ENCODE measurements around the gene WBP2. TPM values are rescaled to one million over a fixed set of nuclear protein-coding genes. Genes with fewer than 3 reads are reported as not detected.
A peak's percentile ranks its signal among the peaks of the same experiment; 100 is the strongest.

The WBP2 gene
- total and polyA plus RNA-seq, 2 of the 13 experiments (the other 11 are each of a cell fraction or from before 2014, with no cell fraction given) = 29.2 to 29.5 TPM

DNA sequence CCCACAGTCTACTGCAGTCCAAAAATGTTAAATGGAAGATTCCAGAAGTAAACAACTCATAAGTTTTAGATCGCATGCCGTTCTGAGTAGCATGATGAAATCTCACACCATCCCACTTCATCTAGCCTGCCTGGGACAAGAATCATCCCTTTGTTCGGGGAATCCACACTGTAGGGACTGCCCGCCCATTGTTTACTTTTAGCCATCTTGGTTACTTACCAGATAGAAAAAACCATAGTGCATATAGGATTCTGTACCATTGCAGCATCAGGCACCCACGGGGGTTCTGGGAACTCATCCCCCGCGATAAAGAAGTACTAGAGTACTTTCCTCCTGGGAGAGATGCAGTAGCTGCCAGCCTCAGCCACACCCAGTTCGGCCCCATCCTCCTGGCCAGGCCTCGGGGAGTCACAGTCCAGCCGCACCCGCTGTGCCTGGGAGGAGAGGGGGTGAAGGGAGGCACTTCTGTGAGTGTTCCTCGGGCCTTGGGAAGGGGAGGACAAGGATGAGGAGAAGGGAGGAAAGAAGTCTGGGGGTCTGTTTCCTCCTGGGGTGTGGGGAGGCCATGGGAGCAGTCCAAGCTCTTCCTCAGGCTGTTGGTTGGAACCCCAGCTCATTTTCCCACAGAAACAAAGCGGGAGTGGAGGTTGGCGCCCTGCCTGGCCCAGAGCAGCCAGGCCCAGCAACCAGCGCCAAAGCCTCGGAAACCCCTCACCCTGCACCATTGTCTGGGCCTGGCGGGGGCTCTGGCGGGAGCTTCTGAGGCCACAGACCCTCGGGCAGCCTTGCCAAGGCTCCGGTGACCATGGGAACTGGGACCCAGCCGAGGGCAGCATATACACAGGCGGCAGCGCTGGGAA, 14.4 kb upstream of the WBP2 start (continued):
- TF ChIP-seq, protein P1, sequence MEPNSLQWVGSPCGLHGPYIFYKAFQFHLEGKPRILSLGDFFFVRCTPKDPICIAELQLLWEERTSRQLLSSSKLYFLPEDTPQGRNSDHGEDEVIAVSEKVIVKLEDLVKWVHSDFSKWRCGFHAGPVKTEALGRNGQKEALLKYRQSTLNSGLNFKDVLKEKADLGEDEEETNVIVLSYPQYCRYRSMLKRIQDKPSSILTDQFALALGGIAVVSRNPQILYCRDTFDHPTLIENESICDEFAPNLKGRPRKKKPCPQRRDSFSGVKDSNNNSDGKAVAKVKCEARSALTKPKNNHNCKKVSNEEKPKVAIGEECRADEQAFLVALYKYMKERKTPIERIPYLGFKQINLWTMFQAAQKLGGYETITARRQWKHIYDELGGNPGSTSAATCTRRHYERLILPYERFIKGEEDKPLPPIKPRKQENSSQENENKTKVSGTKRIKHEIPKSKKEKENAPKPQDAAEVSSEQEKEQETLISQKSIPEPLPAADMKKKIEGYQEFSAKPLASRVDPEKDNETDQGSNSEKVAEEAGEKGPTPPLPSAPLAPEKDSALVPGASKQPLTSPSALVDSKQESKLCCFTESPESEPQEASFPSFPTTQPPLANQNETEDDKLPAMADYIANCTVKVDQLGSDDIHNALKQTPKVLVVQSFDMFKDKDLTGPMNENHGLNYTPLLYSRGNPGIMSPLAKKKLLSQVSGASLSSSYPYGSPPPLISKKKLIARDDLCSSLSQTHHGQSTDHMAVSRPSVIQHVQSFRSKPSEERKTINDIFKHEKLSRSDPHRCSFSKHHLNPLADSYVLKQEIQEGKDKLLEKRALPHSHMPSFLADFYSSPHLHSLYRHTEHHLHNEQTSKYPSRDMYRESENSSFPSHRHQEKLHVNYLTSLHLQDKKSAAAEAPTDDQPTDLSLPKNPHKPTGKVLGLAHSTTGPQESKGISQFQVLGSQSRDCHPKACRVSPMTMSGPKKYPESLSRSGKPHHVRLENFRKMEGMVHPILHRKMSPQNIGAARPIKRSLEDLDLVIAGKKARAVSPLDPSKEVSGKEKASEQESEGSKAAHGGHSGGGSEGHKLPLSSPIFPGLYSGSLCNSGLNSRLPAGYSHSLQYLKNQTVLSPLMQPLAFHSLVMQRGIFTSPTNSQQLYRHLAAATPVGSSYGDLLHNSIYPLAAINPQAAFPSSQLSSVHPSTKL (CRISPR knock-in tag; IDR thresholded peaks at IDR 0.05) = peak; percentile 83
- no peak for TF ChIP-seq ZNF484 (CRISPR knock-in tag; IDR thresholded peaks at IDR 0.05; ENCODE audit: borderline replicate concordance, low read depth)
- 0 out of 2 replicates have a peak, but pooled peaks have one; percentile 20 for TF ChIP-seq ZNF607 (CRISPR knock-in tag; IDR thresholded peaks at IDR 0.05; ENCODE audit: borderline replicate concordance)
- peak; percentile 50; the same call in 1 of the 2 replicates for TF ChIP-seq HNF4A (CRISPR knock-in tag; IDR thresholded peaks at IDR 0.05)
- peak; percentile 82 for TF ChIP-seq SAP130 (CRISPR knock-in tag; IDR thresholded peaks at IDR 0.05; ENCODE audit: low read depth)
- TF ChIP-seq, protein P2, sequence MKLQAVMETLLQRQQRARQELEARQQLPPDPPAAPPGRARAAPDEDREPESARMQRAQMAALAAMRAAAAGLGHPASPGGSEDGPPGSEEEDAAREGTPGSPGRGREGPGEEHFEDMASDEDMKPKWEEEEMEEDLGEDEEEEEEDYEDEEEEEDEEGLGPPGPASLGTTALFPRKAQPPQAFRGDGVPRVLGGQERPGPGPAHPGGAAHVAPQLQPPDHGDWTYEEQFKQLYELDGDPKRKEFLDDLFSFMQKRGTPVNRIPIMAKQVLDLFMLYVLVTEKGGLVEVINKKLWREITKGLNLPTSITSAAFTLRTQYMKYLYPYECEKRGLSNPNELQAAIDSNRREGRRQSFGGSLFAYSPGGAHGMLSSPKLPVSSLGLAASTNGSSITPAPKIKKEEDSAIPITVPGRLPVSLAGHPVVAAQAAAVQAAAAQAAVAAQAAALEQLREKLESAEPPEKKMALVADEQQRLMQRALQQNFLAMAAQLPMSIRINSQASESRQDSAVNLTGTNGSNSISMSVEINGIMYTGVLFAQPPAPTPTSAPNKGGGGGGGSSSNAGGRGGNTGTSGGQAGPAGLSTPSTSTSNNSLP (IDR thresholded peaks at IDR 0.05; ENCODE audit: low read depth, low read length) = peak; percentile 81
- TF ChIP-seq, protein P3, sequence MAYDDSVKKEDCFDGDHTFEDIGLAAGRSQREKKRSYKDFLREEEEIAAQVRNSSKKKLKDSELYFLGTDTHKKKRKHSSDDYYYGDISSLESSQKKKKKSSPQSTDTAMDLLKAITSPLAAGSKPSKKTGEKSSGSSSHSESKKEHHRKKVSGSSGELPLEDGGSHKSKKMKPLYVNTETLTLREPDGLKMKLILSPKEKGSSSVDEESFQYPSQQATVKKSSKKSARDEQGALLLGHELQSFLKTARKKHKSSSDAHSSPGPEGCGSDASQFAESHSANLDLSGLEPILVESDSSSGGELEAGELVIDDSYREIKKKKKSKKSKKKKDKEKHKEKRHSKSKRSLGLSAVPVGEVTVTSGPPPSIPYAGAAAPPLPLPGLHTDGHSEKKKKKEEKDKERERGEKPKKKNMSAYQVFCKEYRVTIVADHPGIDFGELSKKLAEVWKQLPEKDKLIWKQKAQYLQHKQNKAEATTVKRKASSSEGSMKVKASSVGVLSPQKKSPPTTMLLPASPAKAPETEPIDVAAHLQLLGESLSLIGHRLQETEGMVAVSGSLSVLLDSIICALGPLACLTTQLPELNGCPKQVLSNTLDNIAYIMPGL (CRISPR knock-in tag; IDR thresholded peaks at IDR 0.05; ENCODE audit: borderline replicate concordance in 1 of 2, low read depth in 1 of 2) = peak; percentile 13 to 69; a peak in 3 of 4 replicates
- no peak for TF ChIP-seq ZSCAN20 (CRISPR knock-in tag; IDR thresholded peaks at IDR 0.05; ENCODE audit: borderline replicate concordance)
- no peak for TF ChIP-seq CREB1 (IDR thresholded peaks at IDR 0.05)
- TF ChIP-seq CREB1 (CRISPR knock-in tag; IDR thresholded peaks at IDR 0.05) = peak; percentile 74; the same call in 1 of the 2 replicates
- peak; percentile 65; the same call in 1 of the 2 replicates for TF ChIP-seq PRMT3 (CRISPR knock-in tag; IDR thresholded peaks at IDR 0.05; ENCODE audit: borderline replicate concordance, low read depth)
- peak; percentile 29; the same call in 1 of the 2 replicates for TF ChIP-seq KDM1A (CRISPR knock-in tag; IDR thresholded peaks at IDR 0.05)
- no peak for TF ChIP-seq PITX1 (CRISPR knock-in tag; IDR thresholded peaks at IDR 0.05)
- no peak for TF ChIP-seq SRF (IDR thresholded peaks at IDR 0.05; ENCODE audit: low read depth, low read length)
- TF ChIP-seq, protein P4, sequence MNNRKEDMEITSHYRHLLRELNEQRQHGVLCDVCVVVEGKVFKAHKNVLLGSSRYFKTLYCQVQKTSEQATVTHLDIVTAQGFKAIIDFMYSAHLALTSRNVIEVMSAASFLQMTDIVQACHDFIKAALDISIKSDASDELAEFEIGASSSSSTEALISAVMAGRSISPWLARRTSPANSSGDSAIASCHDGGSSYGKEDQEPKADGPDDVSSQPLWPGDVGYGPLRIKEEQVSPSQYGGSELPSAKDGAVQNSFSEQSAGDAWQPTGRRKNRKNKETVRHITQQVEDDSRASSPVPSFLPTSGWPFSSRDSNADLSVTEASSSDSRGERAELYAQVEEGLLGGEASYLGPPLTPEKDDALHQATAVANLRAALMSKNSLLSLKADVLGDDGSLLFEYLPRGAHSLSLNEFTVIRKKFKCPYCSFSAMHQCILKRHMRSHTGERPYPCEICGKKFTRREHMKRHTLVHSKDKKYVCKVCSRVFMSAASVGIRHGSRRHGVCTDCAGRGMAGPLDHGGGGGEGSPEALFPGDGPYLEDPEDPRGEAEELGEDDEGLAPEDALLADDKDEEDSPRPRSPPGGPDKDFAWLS (CRISPR knock-in tag; IDR thresholded peaks at IDR 0.05; ENCODE audit: borderline replicate concordance) = peak; percentile 93; the same call in 1 of the 2 replicates
- TF ChIP-seq ZNF30 (CRISPR knock-in tag; IDR thresholded peaks at IDR 0.05) = no peak
- no peak for TF ChIP-seq MATR3 (CRISPR knock-in tag; IDR thresholded peaks at IDR 0.05)
- TF ChIP-seq FOSL2 (CRISPR knock-in tag; IDR thresholded peaks at IDR 0.05) = peak; percentile 81

Data from HepG2 (cell line).